Activated CD4-positive, CD25-positive, alpha-beta regulatory T cell treated with anti-CD3 and anti-CD28 coated beads, Interleukin-2, amount 50 U/mL, for 24 hours (primary cell): ENCODE measurements around the gene SERINC3.
"Not testable (repeated sequence)": the region's sequence is repeated elsewhere in the genome, so short reads cannot be mapped to it uniquely, and the experiment has no call there.

Experiments used
- ATAC-seq, 2 donors: fragments of 150-1000 bp; cut with Tn5 transposase; one replicate each; pipeline ENCODE4 v1.10.0; 2021; ENCODE audit warnings: mild to moderate bottlenecking in 1 of 2, moderate library complexity in 1 of 2

The SERINC3 gene

GRCh38 chr20:44491635-44492395, 30.1 kb downstream of the SERINC3 start:
- no peak for ATAC-seq

GRCh38 chr20:44489931-44490330, 31.9 kb downstream of the SERINC3 start:
- peak; percentile 56 to 58 for ATAC-seq

DNA sequence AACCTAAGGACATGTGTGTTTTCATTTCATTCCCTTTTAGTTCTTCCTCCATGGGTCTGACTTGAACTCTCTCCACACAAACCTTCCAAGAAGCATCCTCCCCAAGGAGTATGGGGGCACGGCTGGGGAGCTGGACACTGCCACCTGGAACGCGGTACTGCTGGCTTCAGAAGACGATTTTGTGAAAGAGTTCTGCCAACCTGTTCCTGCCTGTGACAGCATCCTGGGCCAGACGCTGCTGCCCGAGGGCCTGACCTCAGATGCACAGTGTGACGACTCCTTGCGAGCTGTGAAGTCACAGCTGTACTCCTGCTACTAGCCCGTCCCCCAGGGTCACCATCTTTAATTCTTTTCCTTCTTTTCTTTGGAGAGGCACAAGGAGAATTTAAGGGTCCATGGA, 32.6 kb downstream of the SERINC3 start:
- no peak for ATAC-seq

GRCh38 chr20:44488551-44488950, 33.3 kb downstream of the SERINC3 start:
- no peak for ATAC-seq

DNA sequence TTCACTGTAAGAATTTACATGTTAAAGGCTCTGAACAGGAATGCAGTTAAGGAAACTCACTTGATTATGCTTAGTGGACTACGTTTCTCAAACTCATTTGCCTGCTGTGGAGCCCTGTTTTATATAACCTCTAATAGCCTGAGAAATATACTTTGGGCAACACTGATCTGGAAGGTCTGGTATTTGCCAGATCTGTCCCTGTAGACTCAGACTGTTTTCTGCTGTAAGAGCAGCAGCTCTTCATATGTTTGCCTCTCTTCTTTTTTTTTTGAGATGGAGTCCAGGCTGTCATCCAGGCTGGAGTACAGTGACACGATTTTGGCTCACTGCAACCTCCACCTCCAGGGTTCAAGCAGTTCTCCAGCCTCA, 36.1 kb downstream of the SERINC3 start:
- no peak for ATAC-seq

DNA sequence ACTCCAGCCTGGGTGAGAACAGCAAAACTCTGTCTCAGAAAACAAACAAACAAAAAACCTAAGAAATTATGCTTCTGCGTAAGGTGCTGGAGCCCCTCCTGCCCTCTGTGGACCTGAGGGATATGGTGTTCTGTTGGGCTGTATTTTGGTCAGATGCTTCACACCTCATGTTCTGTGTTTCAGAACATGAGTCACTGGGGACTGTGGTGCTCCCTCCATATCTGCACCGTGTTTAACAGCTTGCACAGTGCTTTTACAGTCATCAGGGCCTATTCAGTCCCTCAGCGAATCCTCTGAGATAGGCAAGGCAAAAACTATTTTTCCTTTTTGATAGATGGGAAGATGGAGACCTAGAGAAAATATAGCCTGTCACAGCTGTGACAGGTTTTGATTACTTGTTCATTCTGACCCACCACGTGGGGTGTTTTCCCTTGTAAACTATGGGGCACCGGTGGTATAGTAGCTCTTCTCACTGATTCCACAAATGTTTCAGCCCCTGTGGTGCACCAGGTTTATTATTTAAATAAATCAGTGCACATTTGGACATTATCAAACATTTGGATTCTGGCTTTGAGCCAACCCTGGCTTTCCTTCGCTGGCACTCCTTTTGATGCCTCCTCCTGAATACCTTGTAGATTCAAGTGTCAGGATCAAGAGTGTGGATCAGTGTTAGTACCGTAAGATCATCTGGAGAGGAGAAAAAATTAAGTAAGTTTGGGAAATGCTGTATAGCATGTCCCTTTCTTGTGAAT, 36.6 kb downstream of the SERINC3 start:
- peak; percentile 68 to 77 for ATAC-seq

DNA sequence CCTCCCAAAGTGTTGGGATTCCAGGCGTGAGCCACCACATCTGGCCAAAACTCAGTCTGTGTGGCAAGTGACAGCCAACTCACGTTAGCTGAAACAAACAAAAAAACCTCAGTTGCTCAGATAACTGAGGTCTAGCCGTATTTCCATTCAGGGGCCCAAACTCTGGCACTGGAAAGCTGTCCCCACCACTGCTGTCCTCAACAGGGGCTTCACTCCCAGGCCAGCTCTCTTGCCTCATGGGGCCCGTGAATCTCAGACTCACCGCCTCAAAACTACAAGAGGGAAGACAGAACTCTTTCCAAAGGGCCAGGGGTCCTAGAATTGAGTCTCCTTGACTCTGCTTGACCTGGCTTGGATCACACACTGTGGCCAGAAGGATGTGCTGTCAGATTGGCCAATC, 38.8 kb downstream of the SERINC3 start:
- ATAC-seq, result no peak

DNA sequence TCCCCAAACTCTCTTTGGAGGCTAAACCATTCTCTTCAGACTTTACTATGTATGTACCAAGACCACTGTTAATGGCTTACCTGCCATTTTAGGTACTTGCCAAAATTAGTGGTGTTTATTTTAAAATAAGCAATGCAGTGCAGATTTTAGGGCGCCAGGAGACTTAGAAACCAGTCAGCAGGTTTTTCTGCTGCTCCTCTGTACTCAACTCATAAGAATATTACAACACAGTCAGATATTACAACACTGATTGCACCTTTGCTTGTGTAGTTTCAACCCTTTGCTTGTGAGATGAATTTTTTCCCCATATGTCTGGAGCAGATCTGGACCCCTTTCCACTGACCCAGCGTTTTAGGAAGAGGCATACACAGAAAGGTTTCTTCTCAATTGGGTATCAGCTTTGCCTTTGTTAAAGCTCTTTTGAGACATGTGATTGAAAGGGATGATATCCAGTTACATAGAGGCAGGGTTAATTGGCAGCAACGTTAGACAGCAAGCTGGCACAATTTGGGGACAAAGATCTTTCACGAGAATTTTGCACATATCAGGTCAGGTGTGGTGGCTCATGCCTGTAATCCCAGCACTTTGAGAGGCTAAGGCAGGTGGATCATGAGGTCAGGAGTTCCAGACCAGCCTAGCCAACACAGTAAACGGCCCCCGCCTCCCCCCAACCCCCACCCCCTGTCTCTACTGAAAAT, 40.0 kb downstream of the SERINC3 start:
- ATAC-seq, result no peak

DNA sequence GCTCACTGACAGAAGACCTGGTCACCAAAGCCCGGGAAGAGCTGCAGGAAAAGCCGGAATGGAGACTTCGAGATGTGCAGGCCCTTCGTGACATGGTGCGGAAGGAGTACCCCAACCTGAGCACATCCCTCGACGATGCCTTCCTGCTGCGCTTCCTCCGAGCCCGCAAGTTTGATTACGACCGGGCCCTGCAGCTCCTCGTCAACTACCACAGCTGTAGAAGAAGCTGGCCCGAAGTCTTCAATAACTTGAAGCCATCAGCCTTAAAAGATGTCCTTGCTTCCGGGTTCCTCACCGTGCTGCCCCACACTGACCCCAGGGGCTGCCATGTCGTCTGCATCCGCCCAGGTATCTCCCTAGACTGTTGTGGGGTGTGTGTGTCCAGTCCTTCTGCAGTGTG, 41.8 kb downstream of the SERINC3 start:
- no peak for ATAC-seq

- no peak for ATAC-seq
Measured at GRCh38 chr20:44479643-44480042, 42.2 kb downstream of the SERINC3 start.

DNA sequence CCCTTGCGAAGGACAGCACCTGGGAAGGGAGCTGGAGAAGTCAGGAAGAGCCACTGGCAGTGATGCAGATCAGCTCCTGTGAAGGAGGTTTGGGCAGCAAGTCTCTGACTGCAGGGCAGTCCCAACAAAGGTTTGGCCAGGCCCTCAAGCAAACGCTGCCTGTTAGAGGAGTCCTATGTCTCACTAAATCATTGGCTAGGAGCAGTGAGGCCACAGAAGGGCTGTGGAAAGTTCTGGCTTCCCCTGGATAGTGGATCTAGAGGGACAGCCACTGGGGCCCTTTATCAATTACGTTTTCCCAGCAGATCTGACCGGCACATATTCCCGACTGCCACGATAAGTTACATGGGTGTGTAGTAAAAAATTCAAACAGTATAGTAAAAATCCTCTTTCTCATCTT, 43.7 kb downstream of the SERINC3 start:
- ATAC-seq, result no peak

DNA sequence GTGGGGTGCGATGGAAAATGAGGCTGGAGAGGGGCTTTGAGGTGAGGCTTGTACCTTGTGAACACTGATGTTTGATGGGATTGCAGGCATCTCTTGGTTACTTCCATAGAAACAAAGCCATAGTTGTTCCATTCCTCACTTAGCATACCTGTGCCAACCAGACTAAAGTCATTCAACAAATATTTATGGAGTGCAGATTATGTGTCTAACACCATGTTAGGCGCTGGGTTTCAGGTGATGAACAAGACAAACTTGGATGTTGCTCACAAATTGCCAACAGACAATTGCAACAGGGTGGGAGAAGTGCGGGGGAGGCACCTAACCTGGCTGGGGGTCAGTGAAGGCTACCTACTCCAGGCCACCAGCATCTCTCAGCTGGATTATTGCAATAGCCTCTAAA, 44.7 kb downstream of the SERINC3 start:
- ATAC-seq, result no peak

GRCh38 chr20:44475694-44476560, 45.9 kb downstream of the SERINC3 start, which contains the start of gene TTPAL:
Gene TTPAL (plus strand): TSS chr20:44475874. CDS start chr20:44480000, 4,126 bp downstream.
- ATAC-seq, result peak; percentile 97

GRCh38 chr20:44475372-44475693, 46.5 kb downstream of the SERINC3 start:
- no peak for ATAC-seq

GRCh38 chr20:44472283-44472682, 49.6 kb downstream of the SERINC3 start:
- not testable (repeated sequence) for ATAC-seq

DNA sequence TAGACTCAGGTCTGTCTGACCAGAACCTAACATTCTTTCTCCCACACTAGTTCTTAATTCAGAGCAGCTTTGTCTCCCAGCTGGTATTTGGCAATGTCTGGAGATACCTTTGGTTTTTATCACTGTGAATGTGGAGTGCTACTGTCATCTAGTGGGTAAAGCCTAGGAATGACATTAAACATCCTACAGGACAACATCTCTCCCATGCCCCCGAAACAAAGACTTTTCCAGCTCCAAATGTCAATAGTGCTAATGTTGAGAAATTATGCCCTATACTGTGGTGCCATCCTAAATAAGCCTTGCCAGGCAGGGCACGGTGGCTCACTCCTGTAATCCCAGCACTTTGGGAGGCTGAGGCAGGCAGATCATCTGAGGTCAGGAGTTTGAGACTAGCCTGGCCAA, 50.4 kb downstream of the SERINC3 start:
- no peak for ATAC-seq

DNA sequence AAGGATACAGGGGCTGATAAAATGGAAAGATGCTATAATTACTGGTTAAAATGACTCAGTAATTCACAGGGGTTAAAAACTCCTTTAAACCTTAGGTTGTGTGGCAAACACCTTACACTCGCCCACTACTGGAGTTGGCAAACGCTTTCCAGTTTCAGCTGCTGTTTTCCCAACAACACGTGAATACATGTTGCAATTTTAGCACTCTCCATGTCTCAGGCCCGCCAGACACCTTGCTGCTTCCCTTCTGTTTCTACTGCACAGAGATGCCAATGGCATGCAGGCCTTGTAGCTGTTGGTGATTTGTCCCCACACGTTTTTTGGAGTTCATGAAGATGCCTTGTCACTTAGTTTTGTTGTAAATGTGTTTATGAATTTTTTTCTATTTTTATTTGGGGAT, 51.5 kb downstream of the SERINC3 start:
- no peak for ATAC-seq

- no peak for ATAC-seq
Measured at GRCh38 chr20:44468044-44468782, 53.7 kb downstream of the SERINC3 start.

GRCh38 chr20:44467289-44467883, 54.5 kb downstream of the SERINC3 start:
- no peak for ATAC-seq

DNA sequence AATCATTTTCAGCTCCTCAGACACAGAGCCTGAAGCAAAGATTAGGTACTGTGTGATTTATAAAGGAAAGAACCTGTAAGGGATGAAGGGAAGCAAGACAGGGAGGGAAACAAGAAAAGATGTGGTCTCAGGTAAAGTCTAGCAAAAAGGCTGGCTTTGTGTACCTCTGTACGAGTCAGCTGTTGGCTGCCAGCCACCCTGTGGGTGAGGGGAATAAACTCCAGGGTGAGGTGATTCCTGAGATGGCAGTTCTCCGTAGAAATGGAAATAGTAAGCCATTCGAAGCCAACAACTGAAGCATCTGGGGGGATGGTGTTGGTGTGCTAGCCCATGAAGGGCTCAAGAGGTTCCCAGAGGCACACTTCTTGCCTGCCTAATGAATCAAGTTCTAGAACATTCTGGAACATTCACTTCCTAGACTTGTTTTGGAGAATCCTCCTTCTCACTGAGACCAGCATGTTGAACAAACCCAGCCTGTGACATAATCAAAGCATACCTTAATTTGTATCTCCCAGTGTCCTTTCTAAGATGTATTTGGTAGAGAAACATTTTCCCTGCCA, 56.8 kb downstream of the SERINC3 start:
- no peak for ATAC-seq

GRCh38 chr20:44464514-44464913, 57.4 kb downstream of the SERINC3 start:
- ATAC-seq, result no peak
